HG02938 (cell line): ENCODE measurements around the gene MYO16.

Source experiments
- ATAC-seq: cut with Tn5 transposase; IDR thresholded peaks from one replicate; pipeline ENCODE4 v1.9.1; 2021; ENCODE audit warnings: mild to moderate bottlenecking, moderate library complexity; ENCODE audit not compliant: unreplicated experiment

Gene MYO16

DNA sequence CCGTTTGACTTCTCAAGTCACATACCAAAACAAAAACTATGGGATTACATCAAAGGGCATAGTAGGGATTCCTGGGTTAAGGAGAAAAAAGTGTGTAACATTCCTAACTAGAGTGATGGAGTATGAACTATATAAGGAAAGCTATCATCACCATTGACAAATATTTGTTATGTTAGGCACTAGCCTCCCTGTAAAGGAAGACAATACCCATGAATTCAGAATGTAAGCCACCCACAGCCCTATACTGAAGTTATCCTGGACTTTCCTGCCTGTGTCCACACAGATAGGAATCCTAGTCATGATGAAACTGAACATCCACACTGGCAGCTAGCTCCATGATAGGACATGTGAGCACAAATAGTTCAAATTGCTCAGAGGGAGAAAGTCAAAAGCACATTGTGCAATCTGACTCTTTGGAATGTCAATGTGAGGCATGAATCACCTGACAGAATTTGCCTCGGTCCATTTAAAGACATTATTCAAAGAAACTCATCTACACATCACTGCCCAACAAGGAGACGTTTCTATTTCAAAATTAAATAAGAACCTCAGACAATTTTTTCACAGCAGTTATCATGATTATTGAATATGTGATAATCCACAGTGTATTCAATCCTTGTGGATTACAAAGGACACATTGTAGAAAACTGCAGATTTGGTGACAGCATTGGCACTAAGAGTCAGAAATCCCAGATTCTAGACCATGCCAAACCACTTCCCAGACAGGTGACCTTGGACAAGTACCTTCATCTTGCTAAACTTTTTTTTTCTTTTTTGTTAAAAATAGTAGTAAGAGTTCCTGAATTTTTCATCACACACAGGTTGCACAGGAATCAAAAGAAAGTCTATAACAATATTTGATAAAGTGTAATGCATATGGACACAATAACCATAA lies 627.7 kb downstream of the MYO16 start:
- no peak for ATAC-seq
